ENCODE measurements around the gene TPST1. TPM values are rescaled to one million over a fixed set of nuclear protein-coding genes. Genes with fewer than 3 reads are reported as not detected.

The TPST1 gene
- total RNA-seq, 1 experiment from 2014 or later, result 15.9 TPM

DNA sequence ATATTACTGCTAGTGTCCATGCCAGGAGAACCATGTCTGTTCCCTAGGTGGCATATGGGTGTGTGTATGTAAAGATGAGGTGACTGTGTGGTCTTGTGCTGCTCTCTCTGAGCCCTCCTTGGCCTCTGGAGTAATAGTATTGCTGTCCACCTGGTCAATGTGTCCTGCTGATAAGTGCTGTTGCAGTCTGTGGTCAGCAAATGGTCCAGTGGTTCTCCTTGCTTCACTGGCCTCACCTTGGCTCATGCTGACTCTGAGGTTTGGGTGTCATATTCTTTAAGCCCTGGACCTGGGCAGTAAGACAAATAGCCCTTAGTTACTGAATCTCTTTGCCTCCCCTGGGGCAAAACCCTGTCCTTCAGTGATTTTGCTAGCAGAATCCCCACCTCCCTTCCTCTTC is 56.8 kb downstream of the TPST1 start:
- TF ChIP-seq, protein P1, sequence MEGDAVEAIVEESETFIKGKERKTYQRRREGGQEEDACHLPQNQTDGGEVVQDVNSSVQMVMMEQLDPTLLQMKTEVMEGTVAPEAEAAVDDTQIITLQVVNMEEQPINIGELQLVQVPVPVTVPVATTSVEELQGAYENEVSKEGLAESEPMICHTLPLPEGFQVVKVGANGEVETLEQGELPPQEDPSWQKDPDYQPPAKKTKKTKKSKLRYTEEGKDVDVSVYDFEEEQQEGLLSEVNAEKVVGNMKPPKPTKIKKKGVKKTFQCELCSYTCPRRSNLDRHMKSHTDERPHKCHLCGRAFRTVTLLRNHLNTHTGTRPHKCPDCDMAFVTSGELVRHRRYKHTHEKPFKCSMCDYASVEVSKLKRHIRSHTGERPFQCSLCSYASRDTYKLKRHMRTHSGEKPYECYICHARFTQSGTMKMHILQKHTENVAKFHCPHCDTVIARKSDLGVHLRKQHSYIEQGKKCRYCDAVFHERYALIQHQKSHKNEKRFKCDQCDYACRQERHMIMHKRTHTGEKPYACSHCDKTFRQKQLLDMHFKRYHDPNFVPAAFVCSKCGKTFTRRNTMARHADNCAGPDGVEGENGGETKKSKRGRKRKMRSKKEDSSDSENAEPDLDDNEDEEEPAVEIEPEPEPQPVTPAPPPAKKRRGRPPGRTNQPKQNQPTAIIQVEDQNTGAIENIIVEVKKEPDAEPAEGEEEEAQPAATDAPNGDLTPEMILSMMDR (conservative IDR thresholded peaks at IDR 0.05), result no peak
- DNase-seq, result no peak
- no peak overlapping the region for H3K23ac ChIP-seq (ENCODE audit: insufficient read length, low read depth, low read length)
- no peak overlapping the region for H3K27ac Mint-ChIP-seq
- H3K27me3 ChIP-seq (ENCODE audit: insufficient read depth, low read length), result no peaks in the 10 kb centered on the region
- H3K4ac ChIP-seq (ENCODE audit: low read depth, low read length), result no peak overlapping the region
- no peaks in the 10 kb centered on the region for H3K27me3 Mint-ChIP-seq (ENCODE audit: low read depth)
- H2BK5ac ChIP-seq (ENCODE audit: insufficient read length, low read length), result no peak overlapping the region
- H3K56ac ChIP-seq (ENCODE audit: insufficient read length, low read depth, low read length), result no peak overlapping the region
- peaks cover 14 to 15% of the 10 kb centered on the region in 2 experiments for H3K4me1 Mint-ChIP-seq
- no peak overlapping the region for H4K91ac ChIP-seq (ENCODE audit: insufficient read length, low read depth, low read length)
- H3K4me3 Mint-ChIP-seq, result no peak overlapping the region
- H3K27ac ChIP-seq (ENCODE audit: insufficient read length, low read depth, low read length), result no peak overlapping the region
- H3K4me1 ChIP-seq (ENCODE audit: insufficient read depth, low read length), result 0 out of 2 replicates have a peak, but pooled peaks cover 3% of the 10 kb centered on the region
- H2AFZ ChIP-seq (ENCODE audit: low read length), result no peak overlapping the region
- no peak overlapping the region for H3K4me2 ChIP-seq (ENCODE audit: insufficient read depth, insufficient read length, low read length)
- H3K14ac ChIP-seq (ENCODE audit: insufficient read depth, low read length), result no peak overlapping the region
- H3K79me2 ChIP-seq (ENCODE audit: insufficient read depth, low read length), result no peaks in the 10 kb centered on the region
- H2BK120ac ChIP-seq (ENCODE audit: low read depth, low read length, poor library complexity, severe bottlenecking), result no peak overlapping the region
- no peak overlapping the region for H3T11ph ChIP-seq (ENCODE audit: low read length)
- no peak overlapping the region for H2BK12ac ChIP-seq (ENCODE audit: insufficient read length, low read depth, low read length)
- H3K18ac ChIP-seq (ENCODE audit: insufficient read length, low read depth, low read length), result no peak overlapping the region
- no peak overlapping the region for H2BK20ac ChIP-seq (ENCODE audit: low read depth, low read length, poor library complexity, severe bottlenecking)
- peaks cover 19 to 27% (median 21%) of the 10 kb centered on the region in 3 experiments for H3K36me3 Mint-ChIP-seq (ENCODE audit: insufficient read depth in 1 of 3, low read depth in 3 of 3)
- no peak overlapping the region for H4K8ac ChIP-seq (replicated peaks; ENCODE audit: insufficient read length, low read depth, low read length)
- no peak overlapping the region for H4K5ac ChIP-seq (ENCODE audit: insufficient read length, low read depth, low read length)
- no peak overlapping the region for H2BK15ac ChIP-seq (ENCODE audit: low read depth, low read length)
- H2AK5ac ChIP-seq (ENCODE audit: insufficient read length, low read length), result no peak overlapping the region
- H3K9ac ChIP-seq (ENCODE audit: extremely low read depth, insufficient read length, low read length), result no peak overlapping the region
- no peaks in the 10 kb centered on the region for H3K23me2 ChIP-seq (ENCODE audit: insufficient read length, low read depth, low read length, poor library complexity, severe bottlenecking)
- peaks cover 21 to 26% of the 10 kb centered on the region in 2 experiments for H3K9me3 Mint-ChIP-seq
- peaks cover 16% of the 10 kb centered on the region for H3K9me3 ChIP-seq (ENCODE audit: control insufficient read depth, low read depth, low read length)
- H3K79me1 ChIP-seq (ENCODE audit: insufficient read depth, low read depth, low read length, poor library complexity, severe bottlenecking), result no peaks in the 10 kb centered on the region
- H4K20me1 ChIP-seq (ENCODE audit: control insufficient read depth, insufficient read depth, insufficient read length), result no peaks in the 10 kb centered on the region
